Measurements from ENCODE around the gene ESR1. TPM values are rescaled to one million over a fixed set of nuclear protein-coding genes. Genes with fewer than 3 reads are reported as not detected.
A peak's percentile ranks its signal among the peaks of the same experiment; 100 is the strongest.

The ESR1 gene
- polyA plus RNA-seq, 3 donors, result 0.12 to 0.24 (median 0.23) TPM

GRCh38 chr6:151814614-151815013 is 7.1 kb downstream of the ESR1 start:
- intact Hi-C loops (cut with micrococcal nuclease), result no loop called here
- H3K4me3 ChIP-seq (replicated peaks in 1 of 3; ENCODE audit: low read depth in 2 of 3, low read length in 3 of 3), result no peak overlapping the region

GRCh38 chr6:151822252-151823111 is 15.0 kb downstream of the ESR1 start:
- 63% methylated on average over 2 of the region's 7 CpGs for WGBS (ENCODE audit: insufficient coverage)

More at GRCh38 chr6:151814614-151815013, 7.1 kb downstream of the ESR1 start:
- Mint-ChIP-seq H3K9me3 (peaks cover 0 to 2% (median 0%) of the 10 kb centered on the region in 7 donors), H3K36me3 (peaks cover 0 to 2% of the 10 kb centered on the region in 2 donors), H3K27me3 (ENCODE audit: low read depth in 3 of 3) (peaks cover 3 to 14% (median 3%) of the 10 kb centered on the region in 3 donors), H3K4me3 (peak overlapping the region in 1 of 2 donors; percentile 60), H3K4me1 (peaks cover 40% of the 10 kb centered on the region), H3K27ac (peak overlapping the region in 3 of 7 donors; percentile 37 to 59 (median 48))
- H3K79me2 ChIP-seq (ENCODE audit: insufficient read depth, low read length), result no peaks in the 10 kb centered on the region
- no peak for TF ChIP-seq CTCF (IDR thresholded peaks at IDR 0.05)
- no peak overlapping the region for H2AFZ ChIP-seq (ENCODE audit: insufficient read depth, low read depth, low read length, poor library complexity, severe bottlenecking)
- 60% methylated on average over 1 of the region's 1 CpG for WGBS (ENCODE audit: insufficient coverage)
- no peaks in the 10 kb centered on the region for H4K20me1 ChIP-seq (ENCODE audit: insufficient read depth, low read length)
- H3K27me3 ChIP-seq (ENCODE audit: control insufficient read depth in 2 of 2, insufficient read depth in 2 of 2, low read length in 2 of 2), result no peaks in the 10 kb centered on the region
- H3K4me1 ChIP-seq (ENCODE audit: control insufficient read depth in 1 of 2, insufficient read depth in 2 of 2, low read length in 2 of 2), result peaks cover 28 to 38% of the 10 kb centered on the region in 2 donors
- H3K9me3 ChIP-seq (replicated peaks in 1 of 2; ENCODE audit: control insufficient read depth in 1 of 2, insufficient read depth in 1 of 2, low read length in 2 of 2), result no peaks in the 10 kb centered on the region
- H3K36me3 ChIP-seq (replicated peaks in 1 of 2; ENCODE audit: control insufficient read depth in 1 of 2, insufficient read depth in 2 of 2, low read length in 2 of 2), result no peaks in the 10 kb centered on the region
- no peak overlapping the region for H3K9ac ChIP-seq (ENCODE audit: insufficient read depth, low read length, poor library complexity, severe bottlenecking)
- DNase-seq, result no peak
- no peak overlapping the region for H3K27ac ChIP-seq (ENCODE audit: low read depth in 1 of 2, low read length in 2 of 2)
- peak overlapping the region; percentile 21 for H3K4me2 ChIP-seq (replicated peaks; ENCODE audit: extremely low read depth, low read length, poor library complexity, severe bottlenecking)

More at GRCh38 chr6:151822252-151823111, 15.0 kb downstream of the ESR1 start:
- no peaks in the 10 kb centered on the region for H3K36me3 Mint-ChIP-seq
- Histone ChIP-seq H2AFZ (ENCODE audit: insufficient read depth, low read depth, low read length, poor library complexity, severe bottlenecking) (no peak overlapping the region), H3K79me2 (ENCODE audit: insufficient read depth, low read length) (no peaks in the 10 kb centered on the region), H3K4me3 (replicated peaks in 1 of 3; ENCODE audit: low read depth in 2 of 3, low read length in 3 of 3) (no peak overlapping the region), H3K4me2 (replicated peaks; ENCODE audit: extremely low read depth, low read length, poor library complexity, severe bottlenecking) (no peak overlapping the region), H3K27me3 (ENCODE audit: control insufficient read depth in 2 of 2, insufficient read depth in 2 of 2, low read length in 2 of 2) (no peaks in the 10 kb centered on the region), H3K9me3 (replicated peaks in 1 of 2; ENCODE audit: control insufficient read depth in 1 of 2, insufficient read depth in 1 of 2, low read length in 2 of 2) (no peaks in the 10 kb centered on the region), H3K36me3 (replicated peaks in 1 of 2; ENCODE audit: control insufficient read depth in 1 of 2, insufficient read depth in 2 of 2, low read length in 2 of 2) (no peaks in the 10 kb centered on the region), H3K9ac (ENCODE audit: insufficient read depth, low read length, poor library complexity, severe bottlenecking) (no peak overlapping the region), H3K4me1 (ENCODE audit: control insufficient read depth in 1 of 2, insufficient read depth in 2 of 2, low read length in 2 of 2) (peaks cover 0 to 8% of the 10 kb centered on the region in 2 donors), H3K27ac (ENCODE audit: low read depth in 1 of 2, low read length in 2 of 2) (no peak overlapping the region), H4K20me1 (ENCODE audit: insufficient read depth, low read length) (no peaks in the 10 kb centered on the region)
- H3K27ac Mint-ChIP-seq, result peak overlapping the region in 1 of 7 donors; percentile 61
- no peak for TF ChIP-seq CTCF (IDR thresholded peaks at IDR 0.05)
- intact Hi-C loops (cut with micrococcal nuclease), result no loop called here
- DNase-seq, result peak in 1 of 3 donors; percentile 15
- H3K27me3 Mint-ChIP-seq (ENCODE audit: low read depth in 3 of 3), result peaks cover 0 to 2% (median 2%) of the 10 kb centered on the region in 3 donors
- peaks cover 8% of the 10 kb centered on the region for H3K4me1 Mint-ChIP-seq
- no peak overlapping the region for H3K4me3 Mint-ChIP-seq
- peaks cover 0 to 5% (median 0%) of the 10 kb centered on the region in 7 donors for H3K9me3 Mint-ChIP-seq

Data from CD14-positive monocyte (primary cell).